SK-N-SH treated with all-trans-retinoic acid at 6 μM for 48 hours (cell line): Measurements from ENCODE around the gene SLC13A5.
"Not testable (repeated sequence)": the region's sequence is repeated elsewhere in the genome, so short reads cannot be mapped to it uniquely, and the experiment has no call there.

ENCODE experiments used
- ATAC-seq: fragments of 200-7000 bp; cut with Tn5 transposase; 3 replicates; pipeline ENCODE4 v1.9.1; 2020; ENCODE audit warnings: mild to moderate bottlenecking, moderate library complexity
- ARNTL ChIP-seq: fragments of 450-650 bp; formaldehyde crosslinking; IDR thresholded peaks from 2 replicates; pipeline ENCODE4 v1.5.0; 2020; ENCODE audit warnings: low read depth, mild to moderate bottlenecking, moderate library complexity, borderline replicate concordance
- BACH2 ChIP-seq: fragments of 250-450 bp; sonication (Bioruptor Pico); IDR thresholded peaks from 2 replicates; pipeline ENCODE4 v1.9.0; 2021; ENCODE audit warnings: mild to moderate bottlenecking, borderline replicate concordance
- ESRRG ChIP-seq: fragments of 250-450 bp; sonication (Bioruptor Pico); IDR thresholded peaks from 2 replicates; pipeline ENCODE4 v1.6.1; 2021; ENCODE audit warnings: mild to moderate bottlenecking
- GLIS3 ChIP-seq: fragments of 250-450 bp; sonication (Bioruptor Pico); IDR thresholded peaks from 2 replicates; pipeline ENCODE4 v1.5.0; 2020; ENCODE audit warnings: mild to moderate bottlenecking, moderate library complexity
- OSR1 ChIP-seq: fragments of 250-450 bp; sonication (Bioruptor Pico); IDR thresholded peaks from 2 replicates; pipeline ENCODE4 v1.8.0; 2022; ENCODE audit warnings: moderate library complexity, mild to moderate bottlenecking, inconsistent platforms
- RARB ChIP-seq: fragments of 250-450 bp; sonication (Bioruptor Pico); IDR thresholded peaks from 2 replicates; pipeline ENCODE4 v1.8.0; 2021; ENCODE audit warnings: mild to moderate bottlenecking, moderate library complexity
- SNAI2 ChIP-seq: fragments of 250-450 bp; sonication (Bioruptor Pico); IDR thresholded peaks from 2 replicates; pipeline ENCODE4 v1.5.0; 2020; ENCODE audit warnings: mild to moderate bottlenecking, moderate library complexity
- ZC3H10 ChIP-seq: fragments of 250-450 bp; sonication (Bioruptor Pico); IDR thresholded peaks from 2 replicates; pipeline ENCODE4 v1.5.1; 2021; ENCODE audit warnings: mild to moderate bottlenecking, moderate library complexity
- ZFP3 ChIP-seq: fragments of 250-450 bp; sonication (Bioruptor Pico); IDR thresholded peaks from 2 replicates; pipeline ENCODE4 v1.5.0; 2020; ENCODE audit warnings: mild to moderate bottlenecking, moderate library complexity
- ZNF70 ChIP-seq: fragments of 450-650 bp; formaldehyde crosslinking; IDR thresholded peaks from 2 replicates; pipeline ENCODE4 v1.5.0; 2020; ENCODE audit warnings: mild to moderate bottlenecking, moderate library complexity
- TF ChIP-seq, protein P1 (sequence below): fragments of 250-450 bp; sonication (Bioruptor Pico); IDR thresholded peaks from 2 replicates; pipeline ENCODE4 v1.5.0; 2020; ENCODE audit warnings: mild to moderate bottlenecking, moderate library complexity
- TF ChIP-seq, protein P2 (sequence below): fragments of 250-450 bp; sonication (Bioruptor Pico); IDR thresholded peaks from 2 replicates; pipeline ENCODE4 v1.5.1; 2021; ENCODE audit warnings: mild to moderate bottlenecking, moderate library complexity
- TF ChIP-seq, protein P3 (sequence below): fragments of 250-450 bp; sonication (Bioruptor Pico); IDR thresholded peaks from 2 replicates; pipeline ENCODE4 v1.8.0; 2020; ENCODE audit warnings: mild to moderate bottlenecking, moderate library complexity, borderline replicate concordance

SLC13A5 gene

DNA sequence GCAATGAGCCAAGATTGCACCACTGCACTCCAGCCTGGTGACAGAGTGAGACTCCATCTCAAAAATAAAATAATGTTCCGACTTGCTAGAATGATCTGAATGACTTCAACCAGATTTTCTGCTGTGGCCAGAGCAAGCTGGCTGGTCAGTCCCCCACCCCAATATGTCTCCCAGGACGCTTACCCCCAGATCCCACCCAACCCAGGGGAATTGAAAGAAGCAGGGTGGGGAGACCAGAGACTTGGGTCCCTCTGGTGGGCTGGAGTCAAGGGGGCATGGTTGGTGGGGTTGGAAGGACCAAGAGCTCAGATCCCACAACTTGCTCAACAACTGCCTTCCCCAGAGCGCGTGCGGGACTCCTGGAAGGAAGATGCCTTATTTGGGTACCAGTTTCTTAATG is 54.8 kb downstream of the SLC13A5 start:
- ATAC-seq = not testable (repeated sequence)

DNA sequence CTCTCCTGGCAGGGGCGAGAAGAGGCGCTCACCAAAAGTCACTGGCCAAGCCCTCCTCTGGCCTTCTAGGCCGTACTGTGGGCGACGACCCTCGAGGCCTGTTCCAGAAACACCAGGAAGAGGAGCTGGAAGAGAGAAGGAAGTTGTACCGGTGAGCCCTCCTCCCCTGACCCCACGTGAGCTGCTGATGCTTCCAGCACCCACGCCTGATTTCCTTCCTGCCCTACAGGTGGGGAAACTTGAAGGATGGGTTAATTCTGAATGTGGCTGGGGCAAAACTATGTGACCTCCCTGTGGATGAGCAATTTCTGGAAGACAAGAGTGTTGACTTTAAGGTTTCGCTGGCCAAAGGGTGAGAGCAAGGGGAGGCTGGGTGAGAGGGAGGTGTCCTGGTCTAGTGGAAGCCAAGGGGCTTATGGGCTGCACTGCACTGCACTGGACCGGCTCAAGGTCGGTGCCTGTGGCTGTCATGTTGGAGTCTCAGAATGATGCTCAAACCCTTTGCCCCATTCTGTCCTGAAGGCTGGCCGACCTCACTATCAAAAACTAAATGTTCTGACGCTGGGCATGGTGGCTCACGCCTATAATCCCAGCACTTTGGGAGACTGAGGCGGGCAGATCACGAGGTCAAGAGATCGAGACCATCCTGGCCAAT is 55.4 kb downstream of the SLC13A5 start:
- no peak for ATAC-seq
- TF ChIP-seq, protein P1, sequence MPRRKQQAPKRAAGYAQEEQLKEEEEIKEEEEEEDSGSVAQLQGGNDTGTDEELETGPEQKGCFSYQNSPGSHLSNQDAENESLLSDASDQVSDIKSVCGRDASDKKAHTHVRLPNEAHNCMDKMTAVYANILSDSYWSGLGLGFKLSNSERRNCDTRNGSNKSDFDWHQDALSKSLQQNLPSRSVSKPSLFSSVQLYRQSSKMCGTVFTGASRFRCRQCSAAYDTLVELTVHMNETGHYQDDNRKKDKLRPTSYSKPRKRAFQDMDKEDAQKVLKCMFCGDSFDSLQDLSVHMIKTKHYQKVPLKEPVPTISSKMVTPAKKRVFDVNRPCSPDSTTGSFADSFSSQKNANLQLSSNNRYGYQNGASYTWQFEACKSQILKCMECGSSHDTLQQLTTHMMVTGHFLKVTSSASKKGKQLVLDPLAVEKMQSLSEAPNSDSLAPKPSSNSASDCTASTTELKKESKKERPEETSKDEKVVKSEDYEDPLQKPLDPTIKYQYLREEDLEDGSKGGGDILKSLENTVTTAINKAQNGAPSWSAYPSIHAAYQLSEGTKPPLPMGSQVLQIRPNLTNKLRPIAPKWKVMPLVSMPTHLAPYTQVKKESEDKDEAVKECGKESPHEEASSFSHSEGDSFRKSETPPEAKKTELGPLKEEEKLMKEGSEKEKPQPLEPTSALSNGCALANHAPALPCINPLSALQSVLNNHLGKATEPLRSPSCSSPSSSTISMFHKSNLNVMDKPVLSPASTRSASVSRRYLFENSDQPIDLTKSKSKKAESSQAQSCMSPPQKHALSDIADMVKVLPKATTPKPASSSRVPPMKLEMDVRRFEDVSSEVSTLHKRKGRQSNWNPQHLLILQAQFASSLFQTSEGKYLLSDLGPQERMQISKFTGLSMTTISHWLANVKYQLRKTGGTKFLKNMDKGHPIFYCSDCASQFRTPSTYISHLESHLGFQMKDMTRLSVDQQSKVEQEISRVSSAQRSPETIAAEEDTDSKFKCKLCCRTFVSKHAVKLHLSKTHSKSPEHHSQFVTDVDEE = no peak

DNA sequence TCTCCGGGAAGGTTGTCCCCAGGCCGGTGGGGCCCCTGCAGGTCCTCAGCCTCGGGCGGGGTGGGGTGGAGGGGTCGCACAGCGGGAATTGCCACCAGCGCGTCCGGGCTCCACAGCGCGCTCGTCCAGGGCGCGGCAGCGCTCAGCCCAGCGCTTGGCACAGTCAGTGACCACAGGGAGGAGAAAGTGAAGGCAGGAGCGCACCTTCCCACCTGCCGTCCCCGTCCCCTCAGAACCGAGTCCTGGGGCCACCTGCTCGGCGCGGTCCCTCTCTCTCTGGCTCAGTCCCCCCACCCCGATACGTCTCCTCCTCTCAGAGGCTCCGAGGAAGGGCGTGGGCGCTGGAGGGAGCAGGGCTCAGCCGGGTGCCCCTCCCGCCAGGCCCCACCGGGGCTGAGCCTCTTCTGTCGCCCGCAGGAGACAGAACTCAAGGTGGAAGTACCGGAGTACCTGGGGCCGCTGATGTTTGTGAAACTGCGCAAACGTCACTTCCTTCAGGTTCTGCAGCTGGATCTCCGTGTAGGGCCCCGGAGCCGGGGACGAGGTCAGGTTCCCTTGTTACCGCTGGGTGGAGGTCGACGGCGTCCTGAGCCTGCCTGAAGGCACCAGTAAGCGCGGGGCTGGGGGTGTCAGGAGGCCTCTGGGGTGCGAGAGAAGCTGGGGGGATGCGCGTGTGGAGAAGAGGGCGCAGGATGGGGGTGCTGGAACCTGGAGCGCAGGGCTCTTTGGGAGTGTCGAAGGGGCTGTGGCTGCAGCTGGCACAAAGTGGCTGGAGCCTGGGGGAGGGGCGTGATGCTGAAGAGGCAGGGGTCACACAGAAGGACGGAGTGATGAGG is 56.2 kb downstream of the SLC13A5 start:
- ATAC-seq = peak; percentile 32

DNA sequence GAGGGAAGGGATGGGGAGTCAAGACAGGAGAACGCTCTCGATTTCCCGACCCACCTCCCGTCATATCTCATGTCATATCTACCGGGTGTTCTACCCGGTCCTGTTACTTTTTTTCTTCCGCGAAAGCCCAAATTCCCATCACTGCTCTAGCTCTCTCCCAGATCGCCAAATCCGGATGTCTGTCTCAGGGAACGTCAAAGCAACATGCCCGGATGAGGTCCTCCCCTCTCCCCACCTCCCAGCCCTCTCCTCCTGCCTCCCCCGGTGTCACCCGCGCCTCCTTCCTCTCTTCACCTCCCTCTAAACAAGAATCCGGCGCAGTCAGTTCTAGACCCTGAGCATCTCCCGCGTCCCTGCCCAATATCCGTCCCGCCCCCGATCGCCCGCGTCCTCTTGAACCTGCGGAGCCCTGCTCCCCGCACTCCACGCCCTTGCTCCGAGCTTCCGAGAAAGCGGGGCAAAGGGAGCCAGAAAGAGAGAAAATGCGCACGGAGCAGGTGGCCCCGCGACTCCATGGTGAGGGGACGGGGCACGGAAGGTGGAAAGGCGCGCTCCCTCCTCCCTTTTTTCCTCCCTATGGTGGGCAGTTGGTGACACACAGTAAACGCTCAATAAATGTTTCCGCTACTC is 57.3 kb downstream of the SLC13A5 start:
- not testable (repeated sequence) for ATAC-seq

DNA sequence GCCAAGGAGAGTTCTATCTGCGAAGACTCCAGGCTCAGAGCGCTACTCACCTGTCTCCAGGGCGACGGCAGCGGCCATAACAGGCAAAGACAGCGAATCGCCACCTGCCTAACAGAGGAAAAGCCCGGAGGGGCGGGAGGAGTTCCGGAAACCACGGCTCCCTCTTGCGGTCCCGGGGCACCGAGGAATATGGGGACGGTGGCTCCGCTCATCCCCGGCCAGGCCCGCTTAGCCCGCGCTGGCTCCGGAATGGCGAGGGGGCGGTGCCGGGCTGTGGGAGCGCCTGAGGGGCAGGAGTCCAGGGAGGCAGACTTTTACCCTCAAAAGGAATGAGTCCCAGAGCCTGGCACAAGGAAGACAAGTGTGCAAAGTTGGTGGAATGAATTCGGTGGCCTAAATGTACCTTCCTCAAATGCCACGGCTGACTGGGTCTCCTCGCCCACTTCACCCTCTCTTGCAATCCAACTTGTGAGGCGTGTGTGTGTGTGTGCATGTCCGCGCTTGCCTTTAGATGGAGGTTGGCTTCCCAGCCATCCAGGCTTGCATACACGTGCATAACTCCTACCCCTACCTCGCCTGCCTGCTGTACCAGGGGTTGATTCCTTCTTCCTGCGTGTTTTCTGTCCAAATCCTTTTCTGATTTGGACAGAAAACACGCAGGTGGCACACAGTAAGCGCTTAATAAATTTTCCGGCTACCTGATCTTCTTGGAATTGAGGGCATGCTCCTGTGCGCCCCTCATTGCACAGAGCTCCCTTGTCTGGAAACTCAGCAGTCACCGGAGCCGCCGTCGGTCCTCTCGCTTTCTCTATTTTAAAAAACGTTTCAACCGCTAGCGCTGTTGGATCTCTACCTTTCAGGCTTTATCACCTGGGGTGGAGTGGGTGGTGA is 58.1 kb downstream of the SLC13A5 start:
- TF ChIP-seq ZC3H10 (CRISPR knock-in tag) (no peak), SNAI2 (CRISPR knock-in tag) (no peak), OSR1 (CRISPR knock-in tag) (no peak), RARB (no peak), BACH2 (CRISPR knock-in tag) (no peak), ZNF70 (CRISPR knock-in tag) (no peak), ZFP3 (CRISPR knock-in tag) (no peak), ESRRG (CRISPR knock-in tag) (no peak), ARNTL (CRISPR knock-in tag) (no peak), GLIS3 (CRISPR knock-in tag) (no peak)
- TF ChIP-seq, protein P1 = no peak
- TF ChIP-seq, protein P2, sequence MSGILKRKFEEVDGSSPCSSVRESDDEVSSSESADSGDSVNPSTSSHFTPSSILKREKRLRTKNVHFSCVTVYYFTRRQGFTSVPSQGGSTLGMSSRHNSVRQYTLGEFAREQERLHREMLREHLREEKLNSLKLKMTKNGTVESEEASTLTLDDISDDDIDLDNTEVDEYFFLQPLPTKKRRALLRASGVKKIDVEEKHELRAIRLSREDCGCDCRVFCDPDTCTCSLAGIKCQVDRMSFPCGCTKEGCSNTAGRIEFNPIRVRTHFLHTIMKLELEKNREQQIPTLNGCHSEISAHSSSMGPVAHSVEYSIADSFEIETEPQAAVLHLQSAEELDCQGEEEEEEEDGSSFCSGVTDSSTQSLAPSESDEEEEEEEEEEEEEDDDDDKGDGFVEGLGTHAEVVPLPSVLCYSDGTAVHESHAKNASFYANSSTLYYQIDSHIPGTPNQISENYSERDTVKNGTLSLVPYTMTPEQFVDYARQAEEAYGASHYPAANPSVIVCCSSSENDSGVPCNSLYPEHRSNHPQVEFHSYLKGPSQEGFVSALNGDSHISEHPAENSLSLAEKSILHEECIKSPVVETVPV = no peak
- TF ChIP-seq, protein P3, sequence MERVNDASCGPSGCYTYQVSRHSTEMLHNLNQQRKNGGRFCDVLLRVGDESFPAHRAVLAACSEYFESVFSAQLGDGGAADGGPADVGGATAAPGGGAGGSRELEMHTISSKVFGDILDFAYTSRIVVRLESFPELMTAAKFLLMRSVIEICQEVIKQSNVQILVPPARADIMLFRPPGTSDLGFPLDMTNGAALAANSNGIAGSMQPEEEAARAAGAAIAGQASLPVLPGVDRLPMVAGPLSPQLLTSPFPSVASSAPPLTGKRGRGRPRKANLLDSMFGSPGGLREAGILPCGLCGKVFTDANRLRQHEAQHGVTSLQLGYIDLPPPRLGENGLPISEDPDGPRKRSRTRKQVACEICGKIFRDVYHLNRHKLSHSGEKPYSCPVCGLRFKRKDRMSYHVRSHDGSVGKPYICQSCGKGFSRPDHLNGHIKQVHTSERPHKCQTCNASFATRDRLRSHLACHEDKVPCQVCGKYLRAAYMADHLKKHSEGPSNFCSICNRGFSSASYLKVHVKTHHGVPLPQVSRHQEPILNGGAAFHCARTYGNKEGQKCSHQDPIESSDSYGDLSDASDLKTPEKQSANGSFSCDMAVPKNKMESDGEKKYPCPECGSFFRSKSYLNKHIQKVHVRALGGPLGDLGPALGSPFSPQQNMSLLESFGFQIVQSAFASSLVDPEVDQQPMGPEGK = no peak
- ATAC-seq = no peak
